ENCODE measurements around the gene CD70. TPM values are rescaled to one million over a fixed set of nuclear protein-coding genes. Genes with fewer than 3 reads are reported as not detected.
"Not testable (repeated sequence)": the region's sequence is repeated elsewhere in the genome, so short reads cannot be mapped to it uniquely, and the experiment has no call there.

CD70 gene
- polyA plus RNA-seq, 4 donors = 0.15 to 0.89 TPM; not detected in 2

DNA sequence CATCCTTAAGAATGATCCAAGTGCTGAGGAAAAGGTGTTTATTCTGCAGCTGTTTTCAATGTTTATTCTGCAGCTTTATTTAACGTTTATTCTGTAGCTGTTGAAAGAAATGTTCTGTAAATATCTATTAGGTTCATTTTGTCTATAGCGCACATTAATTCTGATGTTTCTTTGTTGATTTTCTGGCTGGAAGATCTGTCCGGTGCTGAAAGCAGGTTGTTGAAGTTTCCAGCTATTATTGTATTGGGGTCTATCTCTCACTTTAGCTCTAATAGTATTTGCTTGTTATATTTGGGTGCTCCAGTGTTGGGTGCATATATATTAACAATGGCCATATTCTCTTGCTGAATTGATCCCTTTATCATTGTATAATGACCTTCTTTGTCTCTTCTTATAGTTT lies 20.2 kb downstream of the CD70 start:
- WGBS, 3 donors = 47 to 70% (median 49%) methylated on average over 3 of the region's 3 CpGs
- Histone ChIP-seq H3K27me3 (ENCODE audit: control insufficient read depth in 3 of 3, insufficient read depth in 3 of 3, low read length in 3 of 3) (peaks cover 0 to 9% (median 2%) of the 10 kb centered on the region in 3 donors), H3K4me1 (ENCODE audit: control insufficient read depth in 3 of 3, insufficient read depth in 2 of 3, low read depth in 1 of 3, low read length in 2 of 3) (no peaks in the 10 kb centered on the region), H3K36me3 (ENCODE audit: control insufficient read depth in 3 of 3, insufficient read depth in 2 of 3, low read depth in 1 of 3, low read length in 3 of 3) (no peaks in the 10 kb centered on the region), H3K4me3 (ENCODE audit: low read depth in 1 of 3, low read length in 3 of 3) (no peak overlapping the region), H3K27ac (ENCODE audit: low read depth in 1 of 3, low read length in 2 of 3) (no peak overlapping the region), H3K9me3 (ENCODE audit: control insufficient read depth in 2 of 2, insufficient read depth in 1 of 2, low read depth in 1 of 2, low read length in 1 of 2) (peaks cover 0 to 8% of the 10 kb centered on the region in 2 donors)
- DNase-seq = no peak
- no peak for FAIRE-seq

DNA sequence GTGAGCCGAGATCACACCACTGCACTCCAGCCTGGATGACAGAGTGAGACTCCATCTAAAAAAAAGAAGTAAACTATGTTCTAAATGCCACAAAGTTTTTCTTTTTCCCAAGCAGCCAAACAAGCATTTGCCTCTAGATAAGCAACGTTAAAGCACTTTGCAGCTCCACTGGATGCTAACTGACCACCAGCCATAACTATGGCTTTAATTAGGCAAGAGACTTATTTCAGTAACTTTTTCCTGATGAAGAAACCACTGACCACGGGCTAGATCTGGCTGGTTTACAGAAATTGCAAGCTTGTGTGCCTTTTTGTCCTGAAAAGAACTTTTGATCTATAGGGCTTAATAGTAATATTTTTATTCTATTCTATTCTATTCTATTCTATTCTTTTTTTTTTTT lies 22.1 kb downstream of the CD70 start:
- FAIRE-seq = no peak
- no peak for DNase-seq
- Histone ChIP-seq H3K36me3 (ENCODE audit: control insufficient read depth in 3 of 3, insufficient read depth in 2 of 3, low read depth in 1 of 3, low read length in 3 of 3) (no peaks in the 10 kb centered on the region), H3K27ac (ENCODE audit: low read depth in 1 of 3, low read length in 2 of 3) (no peak overlapping the region), H3K9me3 (ENCODE audit: control insufficient read depth in 2 of 2, insufficient read depth in 1 of 2, low read depth in 1 of 2, low read length in 1 of 2) (peaks cover 0 to 15% of the 10 kb centered on the region in 2 donors), H3K27me3 (ENCODE audit: control insufficient read depth in 3 of 3, insufficient read depth in 3 of 3, low read length in 3 of 3) (peaks cover 0 to 6% (median 2%) of the 10 kb centered on the region in 3 donors), H3K4me3 (ENCODE audit: low read depth in 1 of 3, low read length in 3 of 3) (no peak overlapping the region), H3K4me1 (ENCODE audit: control insufficient read depth in 3 of 3, insufficient read depth in 2 of 3, low read depth in 1 of 3, low read length in 2 of 3) (no peaks in the 10 kb centered on the region)
- WGBS, 3 donors = 54 to 65% (median 60%) methylated on average over 3 of the region's 3 CpGs

DNA sequence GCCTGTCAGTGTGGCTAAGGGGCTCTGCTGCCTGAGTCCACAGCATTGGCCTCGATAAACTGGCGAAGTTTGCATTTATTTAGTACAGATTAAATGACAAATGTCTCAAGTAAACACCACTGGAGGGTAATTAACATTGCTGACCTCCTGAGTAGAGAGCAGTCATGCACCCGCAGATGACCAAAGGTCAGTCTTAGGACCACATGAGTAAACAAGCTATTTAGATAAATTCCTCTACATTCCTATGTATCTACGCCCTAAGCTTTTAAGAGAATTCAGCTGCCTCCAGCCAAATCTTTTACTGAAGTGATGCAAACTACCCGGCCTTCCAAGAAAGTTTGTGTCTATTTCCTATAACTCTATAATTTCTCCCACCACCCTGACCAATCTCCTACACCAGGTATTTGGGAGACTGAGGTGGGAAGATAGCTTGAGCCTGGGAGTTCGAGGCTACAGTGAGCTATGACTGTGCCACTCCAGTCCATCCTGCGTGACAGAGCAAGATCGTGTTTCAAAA lies 22.9 kb downstream of the CD70 start:
- no peaks in the 10 kb centered on the region for H3K36me3 ChIP-seq (ENCODE audit: control insufficient read depth in 3 of 3, insufficient read depth in 2 of 3, low read depth in 1 of 3, low read length in 3 of 3)
- no peak for DNase-seq
- peaks cover 0 to 19% of the 10 kb centered on the region in 2 donors for H3K9me3 ChIP-seq (ENCODE audit: control insufficient read depth in 2 of 2, insufficient read depth in 1 of 2, low read depth in 1 of 2, low read length in 1 of 2)
- H3K27ac ChIP-seq (ENCODE audit: low read depth in 1 of 3, low read length in 2 of 3) = no peak overlapping the region
- H3K4me3 ChIP-seq (ENCODE audit: low read depth in 1 of 3, low read length in 3 of 3) = no peak overlapping the region
- no peak for FAIRE-seq
- H3K4me1 ChIP-seq (ENCODE audit: control insufficient read depth in 3 of 3, insufficient read depth in 2 of 3, low read depth in 1 of 3, low read length in 2 of 3) = no peaks in the 10 kb centered on the region
- peaks cover 0 to 2% (median 2%) of the 10 kb centered on the region in 3 donors for H3K27me3 ChIP-seq (ENCODE audit: control insufficient read depth in 3 of 3, insufficient read depth in 3 of 3, low read length in 3 of 3)
- 51 to 55% (median 54%) methylated on average over 8 of the region's 8 CpGs for WGBS, 3 donors

DNA sequence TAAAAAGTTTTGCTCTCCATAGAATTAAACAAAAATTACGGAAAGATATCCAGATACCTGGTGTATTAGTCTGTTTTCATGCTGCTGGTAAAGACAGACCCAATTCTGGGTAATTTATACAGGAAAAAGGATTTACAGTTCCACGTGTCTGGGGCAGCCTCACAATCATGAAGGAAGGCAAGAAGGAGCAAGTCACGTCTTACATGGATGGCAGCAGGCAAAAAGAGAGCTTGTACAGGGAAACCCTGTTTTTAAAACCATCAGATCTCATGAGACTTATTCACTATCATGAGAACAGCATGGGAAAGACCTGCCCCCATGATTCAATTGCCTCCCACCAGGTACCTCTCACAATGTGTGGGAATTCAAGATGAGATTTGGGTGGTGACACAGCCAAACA lies 24.2 kb downstream of the CD70 start:
- 62 to 71% (median 63%) methylated on average over 3 of the region's 3 CpGs for WGBS, 3 donors
- H3K9me3 ChIP-seq (ENCODE audit: control insufficient read depth in 2 of 2, insufficient read depth in 1 of 2, low read depth in 1 of 2, low read length in 1 of 2) = peaks cover 0 to 19% of the 10 kb centered on the region in 2 donors
- not testable (repeated sequence) for H3K36me3 ChIP-seq (ENCODE audit: control insufficient read depth in 3 of 3, insufficient read depth in 2 of 3, low read depth in 1 of 3, low read length in 3 of 3); DNase-seq; H3K4me1 ChIP-seq (ENCODE audit: control insufficient read depth in 3 of 3, insufficient read depth in 2 of 3, low read depth in 1 of 3, low read length in 2 of 3); H3K4me3 ChIP-seq (ENCODE audit: low read depth in 1 of 3, low read length in 3 of 3); FAIRE-seq; H3K27me3 ChIP-seq (ENCODE audit: control insufficient read depth in 3 of 3, insufficient read depth in 3 of 3, low read length in 3 of 3); H3K27ac ChIP-seq (ENCODE audit: low read depth in 1 of 3, low read length in 2 of 3)

DNA sequence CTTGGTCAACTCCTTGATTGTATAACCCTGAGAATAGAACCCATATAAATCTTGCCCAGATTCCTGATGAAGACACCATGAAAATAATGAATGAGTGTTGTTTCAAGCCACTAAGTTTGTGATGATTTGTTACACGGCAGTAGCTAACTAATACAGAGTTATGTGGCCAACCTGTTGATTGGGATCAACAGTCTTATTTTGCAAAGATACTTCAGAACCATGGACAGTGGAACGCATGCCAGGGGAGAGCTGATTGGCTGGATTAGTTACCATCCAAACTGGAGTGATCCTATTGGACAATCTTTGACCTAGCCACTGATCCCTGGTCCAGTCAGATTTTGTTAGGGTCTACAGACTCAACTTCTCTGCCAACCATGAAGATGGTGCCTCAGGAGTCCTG lies 26.6 kb downstream of the CD70 start:
- no peak overlapping the region for H3K27ac ChIP-seq (ENCODE audit: low read depth in 1 of 3, low read length in 2 of 3)
- H3K4me3 ChIP-seq (ENCODE audit: low read depth in 1 of 3, low read length in 3 of 3) = no peak overlapping the region
- WGBS, 3 donors = 68 to 82% (median 76%) methylated on average over 2 of the region's 2 CpGs
- FAIRE-seq (no peak), DNase-seq (no peak)
- peaks cover 0 to 2% (median 0%) of the 10 kb centered on the region in 3 donors for H3K27me3 ChIP-seq (ENCODE audit: control insufficient read depth in 3 of 3, insufficient read depth in 3 of 3, low read length in 3 of 3)
- H3K9me3 ChIP-seq (ENCODE audit: control insufficient read depth in 2 of 2, insufficient read depth in 1 of 2, low read depth in 1 of 2, low read length in 1 of 2) = peaks cover 0 to 19% of the 10 kb centered on the region in 2 donors
- H3K4me1 ChIP-seq (ENCODE audit: control insufficient read depth in 3 of 3, insufficient read depth in 2 of 3, low read depth in 1 of 3, low read length in 2 of 3) = no peaks in the 10 kb centered on the region
- H3K36me3 ChIP-seq (ENCODE audit: control insufficient read depth in 3 of 3, insufficient read depth in 2 of 3, low read depth in 1 of 3, low read length in 3 of 3) = no peaks in the 10 kb centered on the region

DNA sequence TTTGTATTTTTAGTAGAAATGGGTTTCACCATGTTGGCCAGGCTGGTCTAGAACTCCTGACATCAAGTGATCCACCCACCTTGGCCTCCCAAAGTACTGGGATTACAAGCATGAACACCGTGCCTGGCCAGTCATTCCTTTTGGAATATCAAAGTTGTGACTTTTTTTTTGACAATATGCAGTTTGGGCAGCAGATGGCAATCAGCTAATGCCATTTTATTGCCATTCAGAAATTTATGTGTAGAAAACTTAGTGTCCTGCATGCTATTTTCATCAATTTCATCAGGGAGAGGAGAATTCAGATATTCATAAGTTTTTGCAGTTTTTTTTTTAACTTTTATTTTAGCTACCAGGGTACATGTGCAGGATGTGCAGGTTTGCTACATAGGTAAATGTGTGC lies 28.5 kb downstream of the CD70 start:
- DNase-seq; H3K4me1 ChIP-seq (ENCODE audit: control insufficient read depth in 3 of 3, insufficient read depth in 2 of 3, low read depth in 1 of 3, low read length in 2 of 3); H3K36me3 ChIP-seq (ENCODE audit: control insufficient read depth in 3 of 3, insufficient read depth in 2 of 3, low read depth in 1 of 3, low read length in 3 of 3); FAIRE-seq; H3K4me3 ChIP-seq (ENCODE audit: low read depth in 1 of 3, low read length in 3 of 3); H3K27ac ChIP-seq (ENCODE audit: low read depth in 1 of 3, low read length in 2 of 3); H3K27me3 ChIP-seq (ENCODE audit: control insufficient read depth in 3 of 3, insufficient read depth in 3 of 3, low read length in 3 of 3): not testable (repeated sequence)
- WGBS, 3 donors = 50 to 55% (median 53%) methylated on average over 1 of the region's 1 CpG
- H3K9me3 ChIP-seq (ENCODE audit: control insufficient read depth in 2 of 2, insufficient read depth in 1 of 2, low read depth in 1 of 2, low read length in 1 of 2) = peaks cover 0 to 13% of the 10 kb centered on the region in 2 donors

DNA sequence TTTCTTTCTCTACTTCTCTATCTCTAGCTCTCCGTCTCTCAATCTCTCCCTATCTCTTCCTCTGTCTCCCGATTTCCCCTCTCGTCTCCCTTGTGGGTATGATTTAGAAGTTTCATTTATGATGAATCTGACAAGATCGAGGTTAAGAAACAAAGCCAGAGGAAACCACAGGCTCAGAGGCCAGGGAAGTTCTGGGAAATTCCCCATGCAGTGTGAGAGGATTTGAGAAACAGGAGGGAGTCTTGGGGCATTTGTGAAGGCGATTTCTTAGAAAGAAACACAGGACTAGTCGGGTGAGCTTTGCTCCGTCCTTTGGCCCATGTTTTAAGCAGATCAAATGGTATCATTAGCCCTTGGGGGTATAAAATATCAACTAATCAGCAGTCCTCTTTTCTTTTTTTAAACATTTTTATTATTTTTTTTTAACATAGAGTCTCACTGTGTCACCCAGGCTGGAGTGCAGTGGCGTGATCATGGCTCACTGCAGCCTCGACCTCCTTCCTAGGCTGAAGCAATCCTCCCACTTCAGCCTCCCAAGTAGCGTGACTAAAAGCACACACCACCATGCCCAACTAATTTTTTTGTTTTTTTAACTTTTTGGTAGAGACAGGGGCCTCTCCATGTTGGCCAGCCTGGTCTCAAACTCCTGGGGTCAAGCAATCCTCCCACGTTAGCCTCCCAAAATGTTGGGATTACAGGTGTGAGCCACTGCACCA lies 34.3 kb downstream of the CD70 start:
- DNase-seq (no peak), FAIRE-seq (no peak)
- Histone ChIP-seq H3K9me3 (ENCODE audit: control insufficient read depth in 2 of 2, insufficient read depth in 1 of 2, low read depth in 1 of 2, low read length in 1 of 2) (no peaks in the 10 kb centered on the region), H3K27me3 (ENCODE audit: control insufficient read depth in 3 of 3, insufficient read depth in 3 of 3, low read length in 3 of 3) (peaks cover 0 to 1% (median 0%) of the 10 kb centered on the region in 3 donors), H3K36me3 (ENCODE audit: control insufficient read depth in 3 of 3, insufficient read depth in 2 of 3, low read depth in 1 of 3, low read length in 3 of 3) (no peaks in the 10 kb centered on the region), H3K27ac (ENCODE audit: low read depth in 1 of 3, low read length in 2 of 3) (no peak overlapping the region), H3K4me3 (ENCODE audit: low read depth in 1 of 3, low read length in 3 of 3) (no peak overlapping the region), H3K4me1 (ENCODE audit: control insufficient read depth in 3 of 3, insufficient read depth in 2 of 3, low read depth in 1 of 3, low read length in 2 of 3) (no peaks in the 10 kb centered on the region)
- WGBS, 3 donors = 51 to 61% (median 58%) methylated on average over 11 of the region's 11 CpGs

DNA sequence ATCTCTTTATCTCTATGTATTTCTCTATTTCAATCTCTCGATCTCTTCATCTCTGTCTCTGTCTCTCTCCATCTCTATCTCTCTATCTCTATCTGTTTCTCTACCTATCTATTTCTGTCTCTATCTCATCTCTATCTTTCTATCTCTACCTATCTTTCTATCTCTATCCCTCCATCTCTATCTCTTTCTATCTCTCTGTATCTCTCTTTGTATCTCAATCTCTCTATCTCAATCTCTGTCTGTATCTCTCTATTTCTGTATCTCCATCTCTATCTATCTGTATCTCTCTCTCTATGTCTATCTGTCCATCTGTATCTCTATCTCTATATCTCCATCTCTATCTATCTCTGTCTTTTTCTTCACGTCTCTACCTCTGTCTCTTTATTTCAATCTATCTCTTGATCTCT lies 34.9 kb downstream of the CD70 start:
- H3K9me3 ChIP-seq (ENCODE audit: control insufficient read depth in 2 of 2, insufficient read depth in 1 of 2, low read depth in 1 of 2, low read length in 1 of 2) = peaks cover 0 to 4% of the 10 kb centered on the region in 2 donors
- WGBS, 3 donors = 86 to 88% (median 87%) methylated on average over 2 of the region's 2 CpGs
- DNase-seq (no peak), FAIRE-seq (no peak)
- H3K4me3 ChIP-seq (ENCODE audit: low read depth in 1 of 3, low read length in 3 of 3) = no peak overlapping the region
- no peaks in the 10 kb centered on the region for H3K4me1 ChIP-seq (ENCODE audit: control insufficient read depth in 3 of 3, insufficient read depth in 2 of 3, low read depth in 1 of 3, low read length in 2 of 3)
- peaks cover 0 to 2% (median 0%) of the 10 kb centered on the region in 3 donors for H3K27me3 ChIP-seq (ENCODE audit: control insufficient read depth in 3 of 3, insufficient read depth in 3 of 3, low read length in 3 of 3)
- H3K36me3 ChIP-seq (ENCODE audit: control insufficient read depth in 3 of 3, insufficient read depth in 2 of 3, low read depth in 1 of 3, low read length in 3 of 3) = no peaks in the 10 kb centered on the region
- no peak overlapping the region for H3K27ac ChIP-seq (ENCODE audit: low read depth in 1 of 3, low read length in 2 of 3)

All from small intestine (tissue), 7 donors.